ENCODE measurements around the gene DMXL1.

The DMXL1 gene

GRCh38 chr5:119153629-119154028 lies 82.7 kb downstream of the DMXL1 start:
- Histone ChIP-seq H4K20me1 (ENCODE audit: insufficient read depth, low read length) (no peaks in the 10 kb centered on the region; the same call in 1 of the 2 replicates), H3K4me3 (ENCODE audit: low read length) (no peak overlapping the region), H3K36me3 (replicated peaks; ENCODE audit: low read depth, low read length) (peaks cover 29% of the 10 kb centered on the region), H3K4me2 (ENCODE audit: low read length) (no peak overlapping the region), H3K9ac (ENCODE audit: low read length) (no peak overlapping the region), H2AFZ (ENCODE audit: low read depth, low read length) (no peak overlapping the region), H3K79me2 (ENCODE audit: low read length) (no peaks in the 10 kb centered on the region), H3K27me3 (ENCODE audit: low read depth, low read length) (no peaks in the 10 kb centered on the region), H3K27ac (ENCODE audit: low read length) (no peak overlapping the region), H3K9me3 (ENCODE audit: insufficient read depth, low read length) (no peaks in the 10 kb centered on the region), H3K4me1 (ENCODE audit: low read length) (no peaks in the 10 kb centered on the region)
- TF ChIP-seq EZH2phosphoT487 (IDR thresholded peaks at IDR 0.05; ENCODE audit: low read depth) (no peak), CTCF (IDR thresholded peaks at IDR 0.05; ENCODE audit: low read depth, low read length) (no peak)

- TF ChIP-seq EZH2phosphoT487 (IDR thresholded peaks at IDR 0.05; ENCODE audit: low read depth) (no peak), CTCF (IDR thresholded peaks at IDR 0.05; ENCODE audit: low read depth, low read length) (no peak)
- Histone ChIP-seq H3K4me1 (ENCODE audit: low read length) (no peaks in the 10 kb centered on the region), H4K20me1 (ENCODE audit: insufficient read depth, low read length) (no peaks in the 10 kb centered on the region; the same call in 1 of the 2 replicates), H3K4me3 (ENCODE audit: low read length) (no peak overlapping the region), H3K4me2 (ENCODE audit: low read length) (no peak overlapping the region), H3K36me3 (replicated peaks; ENCODE audit: low read depth, low read length) (peaks cover 12% of the 10 kb centered on the region), H3K79me2 (ENCODE audit: low read length) (no peaks in the 10 kb centered on the region), H2AFZ (ENCODE audit: low read depth, low read length) (no peak overlapping the region), H3K27me3 (ENCODE audit: low read depth, low read length) (no peaks in the 10 kb centered on the region), H3K27ac (ENCODE audit: low read length) (no peak overlapping the region), H3K9me3 (ENCODE audit: insufficient read depth, low read length) (no peaks in the 10 kb centered on the region), H3K9ac (ENCODE audit: low read length) (no peak overlapping the region)
Observed at GRCh38 chr5:119158144-119158543, 87.3 kb downstream of the DMXL1 start.

- H3K9me3 ChIP-seq (ENCODE audit: insufficient read depth, low read length), result no peaks in the 10 kb centered on the region
- H3K4me1 ChIP-seq (ENCODE audit: low read length), result no peaks in the 10 kb centered on the region
- H3K79me2 ChIP-seq (ENCODE audit: low read length), result no peaks in the 10 kb centered on the region
- H3K36me3 ChIP-seq (replicated peaks; ENCODE audit: low read depth, low read length), result peaks cover 14% of the 10 kb centered on the region
- no peak overlapping the region for H3K4me2 ChIP-seq (ENCODE audit: low read length)
- no peak overlapping the region for H3K4me3 ChIP-seq (ENCODE audit: low read length)
- H3K9ac ChIP-seq (ENCODE audit: low read length), result no peak overlapping the region
- no peaks in the 10 kb centered on the region for H3K27me3 ChIP-seq (ENCODE audit: low read depth, low read length)
- H4K20me1 ChIP-seq (ENCODE audit: insufficient read depth, low read length), result no peaks in the 10 kb centered on the region; the same call in 1 of the 2 replicates
- TF ChIP-seq CTCF (IDR thresholded peaks at IDR 0.05; ENCODE audit: low read depth, low read length) (no peak), EZH2phosphoT487 (IDR thresholded peaks at IDR 0.05; ENCODE audit: low read depth) (no peak)
- H3K27ac ChIP-seq (ENCODE audit: low read length), result no peak overlapping the region
- no peak overlapping the region for H2AFZ ChIP-seq (ENCODE audit: low read depth, low read length)
Observed at GRCh38 chr5:119161430-119161829, 90.5 kb downstream of the DMXL1 start.

GRCh38 chr5:119166026-119166425 lies 95.1 kb downstream of the DMXL1 start:
- H2AFZ ChIP-seq (ENCODE audit: low read depth, low read length), result no peak overlapping the region
- TF ChIP-seq CTCF (IDR thresholded peaks at IDR 0.05; ENCODE audit: low read depth, low read length), result no peak
- no peak for TF ChIP-seq EZH2phosphoT487 (IDR thresholded peaks at IDR 0.05; ENCODE audit: low read depth)
- H4K20me1 ChIP-seq (ENCODE audit: insufficient read depth, low read length), result no peaks in the 10 kb centered on the region
- no peaks in the 10 kb centered on the region for H3K79me2 ChIP-seq (ENCODE audit: low read length)
- H3K9me3 ChIP-seq (ENCODE audit: insufficient read depth, low read length), result no peaks in the 10 kb centered on the region
- no peak overlapping the region for H3K4me2 ChIP-seq (ENCODE audit: low read length)
- no peaks in the 10 kb centered on the region for H3K4me1 ChIP-seq (ENCODE audit: low read length)
- no peak overlapping the region for H3K27ac ChIP-seq (ENCODE audit: low read length)
- peaks cover 16% of the 10 kb centered on the region for H3K36me3 ChIP-seq (replicated peaks; ENCODE audit: low read depth, low read length)
- no peak overlapping the region for H3K9ac ChIP-seq (ENCODE audit: low read length)
- no peaks in the 10 kb centered on the region for H3K27me3 ChIP-seq (ENCODE audit: low read depth, low read length)
- H3K4me3 ChIP-seq (ENCODE audit: low read length), result no peak overlapping the region

All from OCI-LY3 (cell line).